HL-60/S4 treated with phorbol 12-myristate 13-acetate at 8.2 ng/mL for 4 days and 3 days (cell line): Measurements from ENCODE around the gene KRT80.
"Not testable (repeated sequence)": the region's sequence is repeated elsewhere in the genome, so short reads cannot be mapped to it uniquely, and the experiment has no call there.

Experiments
- in situ Hi-C: fragments of 300-500 bp; cut with MboI; formaldehyde crosslinking; loops from 2 replicates; pipeline ENCODE4 v1.15.0; 2022; ENCODE audit warnings: low sequenced_read_pairs

The KRT80 gene

DNA sequence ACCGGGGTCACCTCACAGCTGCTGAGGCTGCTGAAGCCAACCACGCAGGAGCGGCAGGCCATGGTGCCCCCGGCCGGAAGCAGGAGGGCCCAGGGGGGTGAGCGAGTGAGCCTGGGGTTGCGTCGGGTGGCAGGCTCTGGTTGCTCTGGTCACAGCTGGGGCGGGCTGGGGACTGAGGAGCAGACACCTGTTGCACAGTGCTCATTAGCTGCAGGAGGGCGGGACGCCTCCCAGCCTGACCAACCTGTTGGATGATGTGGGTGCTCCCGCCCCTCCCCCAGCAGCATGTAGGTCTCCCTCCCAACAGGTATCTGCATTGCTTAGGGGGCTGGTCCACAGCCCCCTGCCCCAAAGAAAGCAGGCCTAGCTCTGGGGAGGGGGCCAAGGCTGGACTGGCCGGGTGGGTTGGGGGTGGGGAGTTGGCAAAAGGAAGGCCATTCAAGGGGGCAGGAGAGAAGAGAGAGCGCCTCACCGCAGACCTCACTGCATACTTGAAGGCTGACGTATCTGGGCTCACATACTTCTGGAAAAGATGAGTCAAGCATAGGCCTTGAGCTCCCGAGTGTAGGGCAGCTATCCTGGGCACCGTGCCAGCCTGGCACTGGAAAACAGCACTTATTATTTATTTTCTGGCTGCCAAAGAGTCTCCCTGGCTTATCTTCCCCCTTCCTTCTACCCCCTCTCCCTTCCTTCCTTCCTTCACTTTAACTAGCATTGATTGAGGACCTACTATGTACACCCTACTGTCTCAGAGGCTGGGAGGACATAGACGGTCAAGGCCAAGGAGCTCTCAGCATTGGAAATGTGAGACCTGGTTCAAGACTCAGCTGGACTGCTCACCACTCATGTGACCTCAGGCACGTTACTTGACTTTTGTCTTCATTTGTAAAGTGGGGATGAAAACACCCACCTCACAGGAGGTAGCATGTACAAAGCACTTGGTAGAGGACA lies at the start of gene KRT80:
Gene KRT80, minus strand, starts transcription at position 174 of the 951 bp plus-strand sequence. Its CDS starts 112 bp downstream, at position 62.
- in situ Hi-C loops: no loop called here

- in situ Hi-C loops: no loop called here
Observed at GRCh38 chr12:52241205-52241842, 49.5 kb upstream of the KRT80 start.

- in situ Hi-C loops: not testable (repeated sequence)
Observed at GRCh38 chr12:52240247-52240646, 48.4 kb upstream of the KRT80 start.

DNA sequence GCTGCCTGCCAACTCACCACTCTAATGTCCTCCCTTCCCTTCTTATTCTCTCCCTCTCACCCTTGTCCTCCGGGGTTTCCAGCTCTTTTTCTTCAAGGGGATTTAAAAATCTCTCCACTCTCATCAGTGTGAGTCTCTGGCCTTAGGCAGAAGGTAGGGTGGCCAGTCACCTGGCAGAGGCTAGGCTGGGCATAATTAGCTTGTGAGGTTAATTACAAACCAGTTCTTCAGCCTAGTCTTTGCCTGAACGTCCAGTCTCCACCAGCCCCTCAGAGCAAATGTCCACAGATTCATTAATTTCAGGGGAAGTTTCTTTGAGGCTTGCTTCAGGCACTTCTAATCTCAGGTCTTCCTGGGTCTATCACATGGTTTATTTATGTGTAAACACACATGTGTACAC lies 48.0 kb upstream of the KRT80 start:
- in situ Hi-C loops: no loop called here

- in situ Hi-C loops: no loop called here
Observed at GRCh38 chr12:52238916-52239646, 47.3 kb upstream of the KRT80 start.

- in situ Hi-C loops: no loop called here
Observed at GRCh38 chr12:52238207-52238840, 46.5 kb upstream of the KRT80 start.

DNA sequence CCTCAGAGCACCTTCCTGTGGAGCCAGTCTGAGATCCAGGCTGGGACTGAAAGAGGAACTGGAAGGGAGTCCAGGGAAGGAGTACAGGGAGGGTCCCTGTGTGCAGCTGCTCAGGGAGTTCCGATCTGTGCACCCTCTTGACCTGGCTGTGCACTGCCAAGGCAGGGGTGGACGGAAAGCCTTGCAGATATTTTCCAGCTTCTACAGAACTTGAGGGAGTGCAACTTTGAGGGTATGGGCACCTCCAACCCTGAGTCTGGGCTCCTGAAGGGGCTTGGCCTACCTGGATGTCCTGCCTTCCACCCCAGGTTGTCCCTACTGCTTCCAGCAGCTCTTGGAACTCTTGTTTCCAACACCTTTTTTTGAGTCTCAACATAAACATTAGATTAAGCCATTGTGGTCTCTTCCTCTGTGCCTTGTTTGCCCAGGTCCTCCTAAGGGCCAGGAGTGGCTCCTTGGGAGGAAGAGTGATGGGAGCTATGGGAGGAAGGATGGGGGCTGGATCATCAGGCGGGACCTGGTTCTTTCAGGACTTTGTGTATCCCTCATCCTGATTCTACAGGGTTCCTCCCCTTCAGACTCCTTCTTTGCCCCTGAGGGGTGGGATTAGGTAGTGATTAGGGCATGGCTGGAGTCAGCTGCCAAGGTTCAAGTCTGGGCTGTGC lies 44.7 kb upstream of the KRT80 start:
- in situ Hi-C loops: no loop called here

GRCh38 chr12:52235822-52236361 lies 44.1 kb upstream of the KRT80 start:
- in situ Hi-C loops: no loop called here

DNA sequence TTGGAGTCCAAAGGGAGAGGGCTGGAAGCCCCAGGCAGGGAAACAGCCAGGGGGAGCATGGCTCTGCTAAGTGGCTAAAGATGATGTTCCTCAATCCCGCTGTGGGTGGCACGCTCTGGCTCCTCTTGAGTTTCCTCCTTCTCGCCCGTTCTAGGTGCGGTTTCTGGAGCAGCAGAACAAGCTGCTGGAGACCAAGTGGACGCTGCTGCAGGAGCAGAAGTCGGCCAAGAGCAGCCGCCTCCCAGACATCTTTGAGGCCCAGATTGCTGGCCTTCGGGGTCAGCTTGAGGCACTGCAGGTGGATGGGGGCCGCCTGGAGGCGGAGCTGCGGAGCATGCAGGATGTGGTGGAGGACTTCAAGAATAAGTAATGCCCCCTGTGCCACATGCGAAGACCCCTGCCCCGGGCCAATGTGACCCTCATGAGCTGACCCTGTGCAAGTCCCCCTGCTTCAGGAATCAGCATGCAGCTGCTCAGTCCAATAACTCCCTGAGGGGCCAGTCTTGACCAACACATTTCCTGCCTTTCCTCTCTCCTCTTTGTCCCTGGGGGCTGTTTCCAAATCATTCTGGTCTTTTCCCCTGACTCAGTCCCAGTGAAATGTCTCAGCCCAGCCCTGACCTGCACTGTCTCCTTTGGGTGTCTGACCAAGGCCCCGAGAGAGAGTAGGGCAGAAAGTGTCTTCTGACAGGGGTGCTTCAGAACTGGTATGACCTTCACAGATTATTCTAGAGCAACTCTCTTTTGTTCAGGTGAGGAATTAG lies 43.4 kb upstream of the KRT80 start:
- in situ Hi-C loops: no loop called here

GRCh38 chr12:52234223-52234810 lies 42.5 kb upstream of the KRT80 start:
- in situ Hi-C loops: no loop called here

DNA sequence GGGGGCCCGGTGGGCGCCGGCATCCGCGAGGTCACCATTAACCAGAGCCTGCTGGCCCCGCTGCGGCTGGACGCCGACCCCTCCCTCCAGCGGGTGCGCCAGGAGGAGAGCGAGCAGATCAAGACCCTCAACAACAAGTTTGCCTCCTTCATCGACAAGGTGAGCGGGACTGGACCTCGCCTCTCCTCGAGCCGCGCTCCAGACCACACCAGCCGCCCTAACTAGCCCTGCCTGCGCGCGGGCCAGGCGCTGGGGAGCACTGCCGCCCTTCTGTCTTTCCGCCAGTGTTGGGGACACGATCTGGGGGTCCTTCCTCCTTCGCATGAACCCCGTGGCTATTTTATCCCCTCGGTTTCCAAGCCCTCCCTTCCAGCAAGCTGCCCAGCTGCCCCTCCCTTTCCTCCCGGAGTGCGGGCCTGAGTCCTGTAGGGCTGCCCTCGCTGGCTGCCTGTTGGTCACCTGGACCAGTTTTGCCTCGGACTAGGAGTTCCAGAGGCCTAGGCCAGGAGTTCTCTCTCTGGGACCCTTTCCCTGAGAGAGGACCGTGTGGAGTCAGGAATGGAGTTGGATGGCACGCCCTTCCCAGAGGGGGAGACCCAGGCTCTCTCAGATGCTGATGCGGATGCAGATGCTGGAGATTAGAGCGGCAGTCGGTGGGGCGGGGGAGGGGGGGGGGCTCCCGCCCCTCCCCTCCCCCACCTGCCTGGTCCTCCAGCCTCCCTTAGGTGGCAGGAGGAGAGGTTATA lies 41.8 kb upstream of the KRT80 start:
- in situ Hi-C loops: no loop called here

DNA sequence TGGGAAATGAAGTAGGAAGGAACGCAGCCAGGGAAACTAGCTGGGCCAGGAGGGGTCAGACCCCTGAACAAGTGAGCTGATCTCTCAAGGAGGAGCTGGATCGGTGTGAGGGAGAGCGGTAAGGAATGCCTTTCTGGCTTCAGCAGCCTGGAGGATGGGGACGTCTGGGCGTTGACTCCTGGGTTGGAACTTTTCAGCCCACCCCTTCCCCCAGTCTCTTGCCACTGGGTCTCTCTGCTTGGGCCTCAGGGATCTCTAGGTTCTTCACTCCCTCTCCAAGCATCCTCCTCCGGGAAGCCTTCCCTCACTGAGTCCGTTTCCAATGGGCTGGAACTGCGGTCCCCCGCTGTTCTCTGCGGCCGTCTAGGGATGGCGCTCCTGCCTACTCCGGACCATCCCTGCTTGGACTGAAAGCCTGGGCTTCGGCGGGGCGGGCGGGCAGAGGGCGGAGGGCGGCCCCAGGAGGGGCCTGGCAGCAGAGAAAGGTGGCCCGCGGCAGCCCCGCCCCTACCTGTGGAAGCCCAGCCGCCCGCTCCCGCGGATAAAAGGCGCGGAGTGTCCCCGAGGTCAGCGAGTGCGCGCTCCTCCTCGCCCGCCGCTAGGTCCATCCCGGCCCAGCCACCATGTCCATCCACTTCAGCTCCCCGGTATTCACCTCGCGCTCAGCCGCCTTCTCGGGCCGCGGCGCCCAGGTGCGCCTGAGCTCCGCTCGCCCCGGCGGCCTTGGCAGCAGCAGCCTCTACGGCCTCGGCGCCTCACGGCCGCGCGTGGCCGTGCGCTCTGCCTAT lies 41.1 kb upstream of the KRT80 start, which contains the start of gene KRT7:
Gene KRT7, plus strand, starts transcription at position 570 of the 788 bp plus-strand sequence. Its CDS starts 54 bp downstream, at position 624.
- in situ Hi-C loops: no loop called here

DNA sequence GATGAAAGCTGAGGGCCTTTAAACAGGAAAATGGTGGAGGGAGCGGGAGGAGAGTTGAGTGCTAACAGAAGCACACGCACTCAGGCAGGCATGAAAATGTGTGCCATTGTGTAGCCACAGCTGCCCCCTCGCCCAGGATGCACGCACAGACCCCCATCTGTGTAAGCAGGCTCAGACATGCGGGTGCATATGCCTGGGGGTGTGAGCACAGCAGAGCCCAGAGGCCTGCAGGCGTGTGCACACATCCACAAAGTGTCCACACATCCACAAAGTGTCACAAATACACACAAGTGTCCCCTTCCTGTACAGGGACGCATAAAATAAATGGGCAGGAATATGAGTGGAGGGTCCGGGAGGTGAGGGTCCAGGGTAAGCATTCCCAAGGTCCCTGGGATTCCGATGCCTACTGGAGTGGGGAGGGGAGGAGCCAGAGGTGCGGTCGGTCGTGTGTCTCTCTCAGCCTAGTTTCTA lies 40.4 kb upstream of the KRT80 start:
- in situ Hi-C loops: no loop called here

DNA sequence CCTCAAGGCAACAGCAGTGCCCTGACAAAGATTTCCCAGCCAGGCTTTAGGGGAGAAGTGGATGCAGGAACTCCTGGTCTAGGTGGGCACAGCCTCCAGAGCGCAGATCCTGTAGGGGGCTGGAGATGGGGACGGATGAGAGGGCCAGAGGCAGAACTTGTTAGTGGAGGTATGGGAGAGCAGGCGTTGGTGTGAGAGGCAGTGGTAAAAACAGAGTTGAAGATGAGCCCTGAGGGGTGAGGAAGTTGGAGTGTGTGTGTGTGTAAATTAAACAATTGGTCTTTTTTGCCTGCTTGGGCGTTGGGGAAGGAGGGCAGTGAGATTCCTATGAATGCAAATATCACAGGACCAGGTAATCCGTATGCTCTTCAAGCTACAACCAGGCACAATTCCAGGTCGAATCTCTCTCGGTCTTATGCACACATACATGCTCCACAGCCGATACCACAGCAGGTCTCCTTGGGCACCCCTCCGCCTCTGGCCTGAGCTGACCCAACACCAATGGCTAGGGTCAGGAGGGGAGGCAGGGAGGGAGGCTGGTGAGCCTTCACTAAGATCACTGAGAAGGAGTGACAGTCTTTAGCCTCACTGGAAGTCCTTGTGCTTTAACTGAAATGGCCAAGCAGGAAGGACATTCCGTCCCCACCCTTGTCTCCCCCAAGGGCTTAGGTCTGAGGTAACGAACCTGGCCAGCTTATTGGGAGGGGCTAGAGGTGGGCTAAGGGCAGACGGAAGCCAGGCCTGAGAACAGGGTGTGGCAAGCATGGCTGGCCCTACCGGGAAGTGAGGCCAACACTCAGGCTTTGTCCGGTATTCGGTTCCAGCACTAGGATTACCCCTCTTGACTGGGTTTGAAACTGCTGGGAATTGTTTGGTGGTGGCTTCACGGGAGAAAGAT lies 39.7 kb upstream of the KRT80 start:
- in situ Hi-C loops: no loop called here

GRCh38 chr12:52230364-52231281 lies 38.8 kb upstream of the KRT80 start:
- in situ Hi-C loops: no loop called here
